ENCODE measurements around the gene JMJD8.

DNA sequence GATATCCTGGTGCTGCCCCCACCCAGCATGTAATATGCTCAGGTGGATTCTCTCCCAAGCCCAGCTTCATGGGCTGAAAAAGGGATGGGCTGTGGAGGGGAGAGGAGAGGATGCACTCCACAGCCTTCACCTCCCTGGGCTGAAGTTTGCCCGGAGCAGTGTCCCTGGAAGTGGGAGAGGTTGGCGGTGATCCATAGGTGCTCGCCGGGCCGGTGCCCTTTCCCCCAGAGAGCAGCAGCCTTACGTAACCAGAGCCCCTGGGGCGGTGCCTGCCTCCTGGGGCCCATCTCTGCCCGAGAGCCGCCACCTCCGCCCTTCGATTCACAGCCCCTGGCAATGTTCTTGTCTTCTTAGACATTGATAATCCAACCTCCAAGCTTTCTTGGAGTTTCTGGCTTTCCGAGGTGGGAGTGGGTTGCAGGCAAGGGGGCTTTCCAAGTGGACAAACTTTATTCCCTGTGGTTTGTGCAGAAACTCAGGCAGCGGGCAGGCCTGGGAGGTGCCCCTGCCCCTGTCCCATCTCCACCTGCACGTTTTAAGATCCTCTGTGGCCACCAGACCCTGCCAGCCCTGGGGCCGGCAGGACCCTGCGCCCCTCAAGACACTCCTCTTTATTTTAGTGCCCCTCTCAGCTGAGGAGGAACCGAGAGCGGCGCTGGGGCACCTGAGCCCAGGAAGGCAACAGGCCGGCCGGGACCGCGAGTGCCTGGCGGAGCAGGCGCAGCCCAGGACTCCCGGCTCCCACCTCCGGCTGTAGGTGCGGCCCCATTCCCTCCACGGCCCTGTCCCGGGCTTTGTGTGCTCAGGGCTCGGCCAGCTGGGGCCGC, 38.1 kb downstream of the JMJD8 start:
- TF ChIP-seq, protein P1, sequence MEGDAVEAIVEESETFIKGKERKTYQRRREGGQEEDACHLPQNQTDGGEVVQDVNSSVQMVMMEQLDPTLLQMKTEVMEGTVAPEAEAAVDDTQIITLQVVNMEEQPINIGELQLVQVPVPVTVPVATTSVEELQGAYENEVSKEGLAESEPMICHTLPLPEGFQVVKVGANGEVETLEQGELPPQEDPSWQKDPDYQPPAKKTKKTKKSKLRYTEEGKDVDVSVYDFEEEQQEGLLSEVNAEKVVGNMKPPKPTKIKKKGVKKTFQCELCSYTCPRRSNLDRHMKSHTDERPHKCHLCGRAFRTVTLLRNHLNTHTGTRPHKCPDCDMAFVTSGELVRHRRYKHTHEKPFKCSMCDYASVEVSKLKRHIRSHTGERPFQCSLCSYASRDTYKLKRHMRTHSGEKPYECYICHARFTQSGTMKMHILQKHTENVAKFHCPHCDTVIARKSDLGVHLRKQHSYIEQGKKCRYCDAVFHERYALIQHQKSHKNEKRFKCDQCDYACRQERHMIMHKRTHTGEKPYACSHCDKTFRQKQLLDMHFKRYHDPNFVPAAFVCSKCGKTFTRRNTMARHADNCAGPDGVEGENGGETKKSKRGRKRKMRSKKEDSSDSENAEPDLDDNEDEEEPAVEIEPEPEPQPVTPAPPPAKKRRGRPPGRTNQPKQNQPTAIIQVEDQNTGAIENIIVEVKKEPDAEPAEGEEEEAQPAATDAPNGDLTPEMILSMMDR (IDR thresholded peaks at IDR 0.05) = no peak
- peak; percentile 52 for TF ChIP-seq POLR2A (IDR thresholded peaks at IDR 0.05)
- TF ChIP-seq POLR2AphosphoS5 (IDR thresholded peaks at IDR 0.05) = peak in 2 of 3 donors; percentile 69 to 79
- no peak for TF ChIP-seq EP300 (IDR thresholded peaks at IDR 0.05; ENCODE audit: low read depth)

Data from transverse colon (tissue), 4 donors.